Ishikawa (cell line): ENCODE measurements around the gene IRAK1BP1.

Experiments
- CEBPB ChIP-seq: IDR thresholded peaks from 2 replicates; pipeline ENCODE4 v1.6.1; 2012
- CREB1 ChIP-seq: IDR thresholded peaks from 2 replicates; pipeline ENCODE4 v1.6.1; 2012; ENCODE audit warnings: low read depth
- EGR1 ChIP-seq: IDR thresholded peaks from 2 replicates; pipeline ENCODE4 v1.6.1; 2012
- EP300 ChIP-seq: IDR thresholded peaks from 2 replicates; pipeline ENCODE4 v1.6.1; 2012; ENCODE audit warnings: borderline replicate concordance
- FOXM1 ChIP-seq: IDR thresholded peaks from 2 replicates; pipeline ENCODE4 v1.6.1; 2012; ENCODE audit warnings: low read depth, borderline replicate concordance
- NFIC ChIP-seq: IDR thresholded peaks from 2 replicates; pipeline ENCODE4 v1.6.1; 2012
- TAF1 ChIP-seq: IDR thresholded peaks from 2 replicates; pipeline ENCODE4 v1.6.1; 2012; ENCODE audit warnings: low read depth, mild to moderate bottlenecking
- TEAD4 ChIP-seq: IDR thresholded peaks from 2 replicates; pipeline ENCODE4 v1.6.1; 2012
- YY1 ChIP-seq: IDR thresholded peaks from 2 replicates; pipeline ENCODE4 v1.6.1; 2012; ENCODE audit warnings: low read depth
- TF ChIP-seq, protein P1 (sequence below): IDR thresholded peaks from 2 replicates; pipeline ENCODE4 v1.6.1; 2012; ENCODE audit warnings: low read depth, mild to moderate bottlenecking
- TF ChIP-seq, protein P2 (sequence below): IDR thresholded peaks from 2 replicates; pipeline ENCODE4 v1.6.1; 2012

The IRAK1BP1 gene

DNA sequence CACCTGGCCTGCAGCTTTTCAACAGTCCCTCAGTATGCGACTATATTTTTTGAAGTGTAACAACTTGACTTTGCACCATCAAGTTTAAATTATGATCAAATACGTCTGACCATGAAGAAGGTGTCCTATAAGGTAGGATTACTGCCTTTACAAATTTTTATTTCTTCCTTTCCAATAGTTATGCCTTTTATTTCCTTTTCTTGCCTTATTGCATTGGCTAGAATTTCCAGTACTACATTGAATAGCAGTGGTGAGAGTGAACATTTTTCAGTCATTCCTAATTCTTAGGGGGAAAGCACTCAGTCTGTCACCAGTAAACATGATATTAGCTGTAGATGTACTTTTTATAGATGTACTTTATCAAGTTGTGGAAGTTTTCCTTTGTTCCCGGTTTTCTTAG lies 81.4 kb downstream of the IRAK1BP1 start:
- no peak for TF ChIP-seq TAF1
- TF ChIP-seq EGR1, result no peak
- no peak for TF ChIP-seq CEBPB
- TF ChIP-seq EP300, result no peak
- no peak for TF ChIP-seq FOXM1
- TF ChIP-seq CREB1, result no peak
- TF ChIP-seq, protein P1, sequence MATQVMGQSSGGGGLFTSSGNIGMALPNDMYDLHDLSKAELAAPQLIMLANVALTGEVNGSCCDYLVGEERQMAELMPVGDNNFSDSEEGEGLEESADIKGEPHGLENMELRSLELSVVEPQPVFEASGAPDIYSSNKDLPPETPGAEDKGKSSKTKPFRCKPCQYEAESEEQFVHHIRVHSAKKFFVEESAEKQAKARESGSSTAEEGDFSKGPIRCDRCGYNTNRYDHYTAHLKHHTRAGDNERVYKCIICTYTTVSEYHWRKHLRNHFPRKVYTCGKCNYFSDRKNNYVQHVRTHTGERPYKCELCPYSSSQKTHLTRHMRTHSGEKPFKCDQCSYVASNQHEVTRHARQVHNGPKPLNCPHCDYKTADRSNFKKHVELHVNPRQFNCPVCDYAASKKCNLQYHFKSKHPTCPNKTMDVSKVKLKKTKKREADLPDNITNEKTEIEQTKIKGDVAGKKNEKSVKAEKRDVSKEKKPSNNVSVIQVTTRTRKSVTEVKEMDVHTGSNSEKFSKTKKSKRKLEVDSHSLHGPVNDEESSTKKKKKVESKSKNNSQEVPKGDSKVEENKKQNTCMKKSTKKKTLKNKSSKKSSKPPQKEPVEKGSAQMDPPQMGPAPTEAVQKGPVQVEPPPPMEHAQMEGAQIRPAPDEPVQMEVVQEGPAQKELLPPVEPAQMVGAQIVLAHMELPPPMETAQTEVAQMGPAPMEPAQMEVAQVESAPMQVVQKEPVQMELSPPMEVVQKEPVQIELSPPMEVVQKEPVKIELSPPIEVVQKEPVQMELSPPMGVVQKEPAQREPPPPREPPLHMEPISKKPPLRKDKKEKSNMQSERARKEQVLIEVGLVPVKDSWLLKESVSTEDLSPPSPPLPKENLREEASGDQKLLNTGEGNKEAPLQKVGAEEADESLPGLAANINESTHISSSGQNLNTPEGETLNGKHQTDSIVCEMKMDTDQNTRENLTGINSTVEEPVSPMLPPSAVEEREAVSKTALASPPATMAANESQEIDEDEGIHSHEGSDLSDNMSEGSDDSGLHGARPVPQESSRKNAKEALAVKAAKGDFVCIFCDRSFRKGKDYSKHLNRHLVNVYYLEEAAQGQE, result no peak
- TF ChIP-seq TEAD4, result no peak
- TF ChIP-seq, protein P2, sequence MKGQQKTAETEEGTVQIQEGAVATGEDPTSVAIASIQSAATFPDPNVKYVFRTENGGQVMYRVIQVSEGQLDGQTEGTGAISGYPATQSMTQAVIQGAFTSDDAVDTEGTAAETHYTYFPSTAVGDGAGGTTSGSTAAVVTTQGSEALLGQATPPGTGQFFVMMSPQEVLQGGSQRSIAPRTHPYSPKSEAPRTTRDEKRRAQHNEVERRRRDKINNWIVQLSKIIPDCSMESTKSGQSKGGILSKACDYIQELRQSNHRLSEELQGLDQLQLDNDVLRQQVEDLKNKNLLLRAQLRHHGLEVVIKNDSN, result no peak
- no peak for TF ChIP-seq NFIC
- no peak for TF ChIP-seq YY1

DNA sequence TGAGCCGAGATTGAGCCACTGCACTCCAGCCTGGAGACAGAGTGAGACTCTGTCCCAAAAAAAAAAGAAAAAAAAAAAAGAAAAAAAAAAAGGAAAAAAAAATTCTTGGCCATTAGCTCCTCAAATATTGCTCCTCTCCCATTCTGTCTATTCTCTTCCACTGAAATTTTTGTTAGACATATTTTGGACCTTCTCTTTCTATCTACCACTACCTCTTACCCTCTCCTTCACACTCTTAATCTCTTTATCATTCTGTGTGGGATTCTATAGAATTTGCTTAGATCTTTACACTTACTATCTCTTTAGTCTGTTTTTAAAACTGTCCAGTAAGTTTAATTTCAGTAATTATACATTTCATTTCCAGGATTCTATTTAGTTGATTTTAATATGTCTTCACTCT lies 85.0 kb downstream of the IRAK1BP1 start:
- no peak for TF ChIP-seq EGR1
- TF ChIP-seq, protein P2, result no peak
